Eye (tissue), 1 donor: ENCODE measurements around the gene SUV39H1.
"Not testable (repeated sequence)": the region's sequence is repeated elsewhere in the genome, so short reads cannot be mapped to it uniquely, and the experiment has no call there.

Experiments used
- DNase-seq: peaks from one replicate; pipeline ENCODE4 v3.0.0-alpha.2; 2015

The SUV39H1 gene

GRCh38 chrX:48688531-48689150 lies 7.9 kb upstream of the SUV39H1 start:
- no peak for DNase-seq

DNA sequence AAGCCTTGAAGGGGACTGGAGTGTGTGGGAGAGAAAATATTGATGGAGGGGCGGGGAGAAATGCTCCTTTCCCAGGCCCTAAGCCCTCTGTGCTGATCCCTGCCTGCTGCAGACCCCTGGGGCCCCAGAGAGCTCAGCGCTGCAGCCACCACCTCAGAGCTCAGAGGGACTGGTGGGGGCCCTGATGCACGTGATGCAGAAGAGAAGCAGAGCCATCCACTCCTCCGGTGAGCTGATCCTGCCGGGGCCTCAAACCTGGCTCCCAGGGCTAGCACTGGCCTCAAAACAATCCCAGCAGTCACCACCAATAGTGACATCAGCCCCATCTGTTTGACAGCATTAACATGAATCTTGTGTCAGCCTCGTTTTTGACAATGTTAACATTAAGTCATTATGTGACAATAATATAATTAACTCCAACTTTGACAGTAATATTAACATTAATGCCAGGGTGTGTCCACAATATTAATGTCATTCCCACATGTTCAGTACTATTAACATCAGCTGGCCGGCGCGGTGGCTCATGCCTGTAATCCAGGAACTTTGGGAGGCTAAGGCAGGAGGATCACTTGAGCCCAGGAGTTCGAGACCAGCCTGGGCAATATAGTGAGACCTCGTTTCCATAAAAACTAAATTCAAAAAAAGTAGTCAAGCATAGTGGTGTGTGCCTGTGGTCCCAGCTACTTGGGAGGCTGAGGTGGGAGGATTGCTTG lies 7.2 kb upstream of the SUV39H1 start:
- no peak for DNase-seq

DNA sequence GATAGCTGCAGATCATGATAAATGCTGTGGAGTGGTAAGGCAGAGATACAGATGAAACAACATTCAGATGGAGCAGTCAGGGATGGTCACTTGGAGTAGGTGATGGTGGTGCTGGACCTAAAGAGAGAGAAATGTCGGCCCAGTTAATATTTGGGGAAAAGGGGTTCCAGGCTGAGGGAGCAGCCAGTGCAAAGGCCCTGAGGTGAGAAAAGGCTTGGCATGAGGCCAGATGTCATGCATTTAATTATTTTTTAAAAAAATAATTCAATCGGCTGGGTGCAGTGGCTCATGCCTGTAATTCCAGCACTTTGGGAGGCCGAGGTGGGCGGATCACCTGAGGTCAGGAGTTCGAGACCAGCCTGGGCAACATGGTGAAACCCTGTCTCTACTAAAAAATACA lies 4.8 kb upstream of the SUV39H1 start:
- not testable (repeated sequence) for DNase-seq

GRCh38 chrX:48694776-48695533 lies 1.6 kb upstream of the SUV39H1 start:
- no peak for DNase-seq

DNA sequence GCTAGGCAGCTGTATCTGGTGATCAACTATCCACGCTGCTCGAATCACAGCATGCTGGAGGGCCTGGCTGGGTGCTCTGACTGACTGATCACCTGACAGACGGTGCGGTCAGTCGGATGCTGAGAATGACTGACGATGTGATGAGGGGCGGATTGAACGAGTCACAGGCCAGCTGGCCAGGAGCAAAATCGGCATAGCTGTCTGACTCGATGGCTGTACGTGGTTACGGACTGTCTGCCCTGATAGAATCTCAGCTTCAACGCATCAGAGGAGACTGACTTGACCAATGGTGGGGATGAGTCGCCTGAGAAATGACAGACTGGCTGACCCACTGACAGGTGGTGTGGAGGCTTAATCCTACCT lies 1.0 kb upstream of the SUV39H1 start:
- peak; percentile 47 for DNase-seq

- DNase-seq = peak; percentile 55
These were observed 621 bp upstream of the SUV39H1 start for GRCh38 chrX:48695925-48696300.

DNA sequence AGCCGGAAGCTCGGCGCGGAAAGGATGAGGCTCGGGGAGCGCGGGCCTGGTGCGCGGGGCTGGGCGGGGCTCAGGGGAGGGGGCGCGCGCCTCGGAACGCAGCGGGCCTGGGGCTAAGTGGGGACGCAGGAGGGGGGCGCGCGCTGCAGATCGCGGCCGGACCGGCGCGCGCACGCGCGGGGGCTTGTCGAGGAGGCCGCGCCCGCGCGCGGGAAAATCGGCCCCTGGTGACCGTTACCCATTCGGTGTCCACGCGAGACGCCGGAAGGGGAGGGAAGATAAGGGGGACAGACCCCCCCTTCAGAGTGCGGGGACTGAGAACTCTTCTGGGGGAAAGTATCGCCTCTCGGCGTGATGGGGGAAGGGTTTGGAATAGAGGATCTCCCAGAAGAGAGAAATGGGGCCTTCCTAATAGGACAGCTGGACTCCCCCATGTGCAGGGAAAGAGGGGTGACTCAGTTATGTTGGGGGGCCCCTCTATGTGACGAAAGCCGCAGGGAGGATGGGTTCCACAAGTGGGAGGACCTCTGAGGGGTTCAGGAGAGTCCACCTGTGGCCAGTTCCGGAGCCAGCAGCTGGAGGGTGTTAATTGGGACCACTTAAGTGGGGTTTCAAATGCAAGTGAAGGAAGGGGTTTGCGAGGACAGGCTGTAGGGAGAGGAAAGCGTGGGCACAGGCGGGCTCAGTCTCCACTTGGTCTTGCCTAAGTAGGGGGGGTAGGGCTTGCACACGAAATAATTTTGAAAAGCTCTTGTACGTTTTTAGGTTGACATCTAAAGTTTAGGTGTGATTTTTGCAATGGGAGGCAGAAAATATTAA lies 584 bp downstream of the SUV39H1 start:
- DNase-seq = peak; percentile 67

DNA sequence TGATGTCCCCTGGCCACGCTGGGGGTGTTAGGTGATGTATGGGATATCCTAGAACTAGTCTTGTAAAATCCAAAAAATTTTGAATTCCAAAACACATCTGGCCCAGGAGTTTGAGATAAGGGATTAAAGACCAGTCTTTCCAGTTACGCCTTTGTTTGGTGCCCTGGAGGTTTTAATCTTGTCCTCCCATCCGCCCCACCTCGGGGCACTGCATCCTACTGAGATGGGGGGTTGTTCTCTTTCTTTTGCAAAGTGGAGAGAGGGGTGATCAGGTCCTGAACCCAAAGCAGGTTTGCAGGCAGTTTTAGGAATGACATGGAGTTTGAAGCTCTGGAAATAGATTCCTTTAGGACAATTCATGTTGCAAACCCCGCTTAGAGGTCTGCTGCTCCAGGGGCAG lies 1.8 kb downstream of the SUV39H1 start:
- DNase-seq = no peak

DNA sequence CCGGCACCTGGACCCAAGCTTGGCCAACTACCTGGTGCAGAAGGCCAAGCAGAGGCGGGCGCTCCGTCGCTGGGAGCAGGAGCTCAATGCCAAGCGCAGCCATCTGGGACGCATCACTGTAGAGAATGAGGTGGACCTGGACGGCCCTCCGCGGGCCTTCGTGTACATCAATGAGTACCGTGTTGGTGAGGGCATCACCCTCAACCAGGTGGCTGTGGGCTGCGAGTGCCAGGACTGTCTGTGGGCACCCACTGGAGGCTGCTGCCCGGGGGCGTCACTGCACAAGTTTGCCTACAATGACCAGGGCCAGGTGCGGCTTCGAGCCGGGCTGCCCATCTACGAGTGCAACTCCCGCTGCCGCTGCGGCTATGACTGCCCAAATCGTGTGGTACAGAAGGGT lies 3.7 kb downstream of the SUV39H1 start:
- DNase-seq = no peak

GRCh38 chrX:48700951-48701653 lies 4.6 kb downstream of the SUV39H1 start:
- DNase-seq = no peak

- DNase-seq = no peak
These were observed 5.5 kb downstream of the SUV39H1 start for GRCh38 chrX:48702032-48702431.

GRCh38 chrX:48702716-48703115 lies 6.2 kb downstream of the SUV39H1 start:
- DNase-seq = no peak

DNA sequence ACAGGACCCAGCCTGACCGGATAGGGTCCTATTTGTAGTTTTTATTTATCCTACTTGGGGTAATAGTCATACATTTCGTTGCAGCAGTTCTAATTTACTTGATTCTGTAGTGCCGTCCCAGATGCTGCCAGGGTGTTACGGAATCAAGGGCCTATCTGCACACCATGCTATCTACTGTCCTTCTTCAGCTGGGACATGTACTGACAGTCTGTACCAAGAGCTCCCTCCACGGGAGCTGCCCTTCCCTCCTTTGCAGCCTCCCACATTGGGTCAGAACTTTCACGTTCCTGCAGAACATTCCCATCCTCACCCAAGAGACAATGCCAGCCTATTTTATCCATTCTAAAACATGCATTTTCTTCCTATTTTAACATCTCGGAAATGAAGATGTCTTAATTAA lies 6.7 kb downstream of the SUV39H1 start:
- DNase-seq = no peak

DNA sequence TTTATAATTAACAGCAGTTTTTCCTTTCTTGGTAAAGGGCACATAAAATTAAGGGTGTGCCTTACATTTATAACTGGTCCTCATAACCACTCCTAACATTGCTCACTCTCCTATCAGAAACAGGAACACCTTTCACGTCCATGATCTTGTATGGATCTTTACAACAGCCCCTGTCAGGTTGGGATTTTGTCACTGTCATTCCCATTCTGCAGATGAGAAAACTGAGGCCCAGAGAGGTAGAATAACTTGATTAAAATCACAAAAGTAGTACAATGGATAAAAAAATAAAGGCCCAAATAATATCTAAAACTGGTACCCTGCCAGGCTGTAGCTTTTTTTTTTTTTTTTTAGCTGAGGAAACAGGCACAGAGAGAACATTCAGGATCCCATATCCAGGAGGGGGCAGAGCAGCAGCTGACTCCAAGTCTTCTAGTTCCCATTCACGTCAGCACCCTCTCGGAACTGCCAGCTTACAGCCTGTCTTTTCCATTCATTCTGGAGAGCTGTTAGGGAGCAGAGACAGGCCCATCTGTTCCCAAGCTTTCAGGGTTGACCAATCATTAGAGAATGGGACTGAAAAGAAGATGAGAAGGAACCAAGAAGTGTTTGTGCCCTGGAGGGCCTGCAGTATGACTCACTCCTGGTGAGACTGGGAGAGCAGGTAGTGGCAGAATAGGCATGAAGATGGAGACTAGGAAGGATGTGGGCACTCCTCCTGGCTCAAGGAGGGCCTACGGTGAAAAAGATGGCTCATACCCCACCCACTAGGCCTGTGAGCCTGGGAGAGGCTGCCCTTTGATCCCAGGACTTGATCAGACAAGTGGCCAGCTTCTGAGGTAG lies 7.3 kb downstream of the SUV39H1 start:
- DNase-seq = peak; percentile 2

DNA sequence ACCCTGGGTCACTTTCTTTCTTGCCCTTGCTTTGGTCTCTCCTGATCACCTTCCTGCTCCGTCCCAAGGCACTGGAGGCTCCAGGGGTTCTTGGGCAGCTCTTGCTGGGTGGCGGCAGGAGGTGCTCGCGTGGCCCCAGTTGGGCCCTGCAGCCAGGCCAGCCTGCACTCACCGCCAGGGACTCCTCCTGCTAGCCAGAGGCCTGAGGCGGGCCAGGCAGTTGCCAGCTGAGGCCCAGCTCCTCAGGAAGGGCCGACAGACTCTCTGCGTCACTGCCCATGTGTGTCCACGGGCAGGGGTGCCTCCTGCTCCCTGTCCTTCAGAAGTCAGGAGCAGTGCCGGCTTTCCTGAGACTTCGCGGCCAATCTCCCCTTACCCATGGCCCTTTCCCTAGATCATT lies 9.3 kb downstream of the SUV39H1 start:
- no peak for DNase-seq

DNA sequence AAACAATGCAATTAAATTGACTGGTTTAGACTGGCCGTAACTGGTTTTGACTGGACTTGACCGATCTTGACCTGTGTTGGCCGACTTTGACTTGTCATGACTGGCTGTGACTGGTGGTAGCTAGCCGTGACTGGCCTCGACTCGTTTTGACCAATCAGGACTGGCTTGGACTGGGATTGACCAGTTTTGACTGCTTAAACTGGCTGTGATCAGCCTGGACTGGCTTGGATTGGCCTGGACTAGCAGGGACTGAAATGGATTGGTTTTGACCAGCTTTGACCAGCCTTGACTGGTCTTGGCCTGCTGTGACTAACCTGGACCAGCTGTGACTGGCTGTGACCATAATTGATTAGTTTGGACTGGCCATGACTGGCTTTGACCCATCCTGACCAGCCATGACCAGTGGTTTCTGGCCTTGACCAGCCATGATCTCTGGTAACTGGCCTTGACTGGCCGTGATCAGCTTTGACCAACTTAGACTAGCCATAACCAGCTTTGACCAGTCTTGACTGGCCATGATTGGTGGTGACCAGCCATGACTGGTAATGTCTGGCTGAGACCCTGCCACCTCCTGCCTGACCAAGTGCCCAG lies 13.1 kb downstream of the SUV39H1 start:
- no peak for DNase-seq

GRCh38 chrX:48711162-48711928 lies 14.8 kb downstream of the SUV39H1 start:
- no peak for DNase-seq

DNA sequence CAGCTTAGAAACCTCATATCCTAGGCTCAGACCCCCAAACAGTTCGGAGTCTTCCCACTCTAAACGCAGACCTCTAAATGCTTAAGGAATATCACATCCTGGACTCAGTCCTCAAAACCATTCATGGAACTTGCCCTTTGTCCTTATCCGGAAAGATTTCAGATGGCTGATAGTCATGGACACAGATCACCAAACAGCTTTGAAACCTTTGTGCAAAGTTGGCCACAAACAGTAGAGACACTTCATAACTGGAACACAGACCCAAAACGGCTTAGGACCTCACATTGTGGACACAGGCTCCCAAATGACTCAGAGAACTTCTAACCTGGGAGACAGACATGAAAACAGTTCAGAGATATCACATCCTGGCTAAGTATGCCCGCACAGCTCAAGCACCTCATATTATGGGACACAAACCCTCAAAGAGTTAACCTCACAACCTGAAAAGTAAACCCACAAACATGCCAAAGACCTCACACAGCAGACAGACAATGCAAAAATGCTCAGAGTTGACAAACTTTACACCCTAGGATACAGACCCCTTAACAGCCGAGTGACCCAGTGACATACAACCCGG lies 15.5 kb downstream of the SUV39H1 start:
- DNase-seq = no peak

GRCh38 chrX:48713847-48714246 lies 17.3 kb downstream of the SUV39H1 start:
- DNase-seq = no peak

DNA sequence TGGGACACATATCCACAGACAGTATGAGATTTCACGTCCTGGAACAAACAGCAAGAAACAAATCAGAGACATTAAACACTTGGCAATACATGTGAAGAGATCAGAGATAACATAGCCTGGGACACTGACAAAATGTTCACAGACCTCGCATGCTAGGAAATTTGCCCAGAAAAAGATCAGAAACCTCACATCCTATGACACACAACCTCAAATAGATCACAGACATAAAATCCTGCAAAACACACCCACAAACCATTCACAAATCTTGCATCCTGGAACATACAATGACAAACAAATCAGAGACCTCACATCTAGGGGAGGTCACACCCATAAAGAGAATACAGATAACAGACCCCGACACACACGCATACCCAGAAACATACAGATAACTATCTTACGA lies 18.0 kb downstream of the SUV39H1 start:
- DNase-seq = no peak
